Prostate gland (tissue), 2 donors: Measurements from ENCODE around the gene PELO.
"Not testable (repeated sequence)": the region's sequence is repeated elsewhere in the genome, so short reads cannot be mapped to it uniquely, and the experiment has no call there.

Source experiments
- CTCF ChIP-seq, 4 experiments: fragments of 200-600 bp in 2 of 4; fragments of 450-650 bp in 2 of 4; sonication (generic) in 2 of 4; IDR thresholded peaks; 1 replicate in 3 of 4; 2 replicates in 1 of 4; pipeline ENCODE4 v1.5.1; 2016 to 2019; ENCODE audit warnings: antibody characterized with exemption in 4 of 4, mild to moderate bottlenecking in 2 of 4, moderate library complexity in 2 of 4
- POLR2A ChIP-seq: fragments of 450-650 bp; IDR thresholded peaks from one replicate; pipeline ENCODE4 v1.6.1; 2016; ENCODE audit warnings: antibody characterized with exemption, mild to moderate bottlenecking
- POLR2AphosphoS5 ChIP-seq: sonication (generic); formaldehyde crosslinking; IDR thresholded peaks from one replicate; pipeline ENCODE4 v1.6.1; 2017; ENCODE audit warnings: antibody characterized with exemption

- TF ChIP-seq CTCF (IDR thresholded peaks at IDR 0.05); POLR2A; POLR2AphosphoS5: not testable (repeated sequence)
Measured at GRCh38 chr5:52744867-52745458, 42.8 kb upstream of the PELO start.
